GM12878 (cell line): ENCODE data around the gene PLEKHJ1. TPM values are rescaled to one million over a fixed set of nuclear protein-coding genes. Genes with fewer than 3 reads are reported as not detected.
A peak's percentile ranks its signal among the peaks of the same experiment; 100 is the strongest.

ENCODE experiments used
- ATAC-seq: fragments of 200-7000 bp; cut with Tn5 transposase; 3 replicates; pipeline ENCODE4 v1.9.1; 2020; ENCODE audit warnings: mild to moderate bottlenecking, moderate library complexity
- BruUV-seq: library from RNA; stranded (reverse); fragments of 400-500 nt; replicated peaks from 2 replicates; lab custom pipeline; 2021; lab: Mats Ljungman, UMichigan
- CTCF ChIA-PET: fragments of 300-600 bp; sonication (Branson Sonifier 250); formaldehyde crosslinking; extraction: SDS; loops from one replicate; lab custom pipeline; 2021; ENCODE audit warnings: inconsistent platforms; lab: Yijun Ruan, JAX
- POLR2A ChIA-PET: fragments of 350-600 bp; formaldehyde crosslinking; extraction: SDS; loops from one replicate; lab custom pipeline; 2021; ENCODE audit warnings: inconsistent platforms; lab: Charles Lee
- RAD21 ChIA-PET: fragments of 300-600 bp; sonication (Branson Sonifier 250); formaldehyde crosslinking; loops from one replicate; lab custom pipeline; 2023; ENCODE audit warnings: antibody characterized with exemption; ENCODE audit not compliant: unreplicated experiment; lab: Charles Lee
- SMC1A ChIA-PET: fragments of 300-600 bp; sonication (Branson Sonifier 250); formaldehyde crosslinking; loops from one replicate; lab custom pipeline; 2023; ENCODE audit not compliant: unreplicated experiment, uncharacterized antibody; lab: Charles Lee
- DNase-seq: peaks from one replicate; pipeline ENCODE4 v3.0.0-alpha.2; 2011; ENCODE audit warnings: low read depth, low spot score
- FAIRE-seq: peaks from 3 replicates; lab custom pipeline; 2011; peaks lifted over from hg19 to GRCh38; lab: Jason Lieb, UNC
- H2AFZ ChIP-seq: 2 replicates; pipeline ENCODE4 v1.6.0; 2011; ENCODE audit warnings: low read depth, low read length, control low read depth; ENCODE audit not compliant: control insufficient read depth
- H3K27ac ChIP-seq: 2 replicates; pipeline ENCODE4 v1.5.1; 2011; ENCODE audit warnings: control low read depth; ENCODE audit not compliant: control insufficient read depth, insufficient read depth
- H3K27me3 ChIP-seq, 2 experiments: replicated peaks in 1 of 2; 2 replicates each; pipeline versions ENCODE4 v1.6.0 to v1.6.1; 2011; ENCODE audit warnings: low read length in 1 of 2; ENCODE audit not compliant: control insufficient read depth in 2 of 2, insufficient read depth in 2 of 2
- H3K36me3 ChIP-seq, 2 experiments: 2 replicates each; pipeline ENCODE4 v1.5.1; 2011; ENCODE audit warnings: low read length in 1 of 2; ENCODE audit not compliant: control insufficient read depth in 2 of 2, insufficient read depth in 2 of 2
- H3K4me1 ChIP-seq: 2 replicates; pipeline ENCODE4 v1.6.1; 2011; ENCODE audit warnings: mild to moderate bottlenecking, low read length, moderate library complexity, mixed read lengths; ENCODE audit not compliant: control insufficient read depth, insufficient read depth
- H3K4me2 ChIP-seq: 2 replicates; pipeline ENCODE4 v1.6.0; 2011; ENCODE audit warnings: control low read depth; ENCODE audit not compliant: control insufficient read depth, insufficient read depth
- H3K4me3 ChIP-seq: fragments of 200-600 bp; sonication (generic); 2 replicates; pipeline ENCODE4 v1.5.1; 2016
- H3K79me2 ChIP-seq: 2 replicates; pipeline ENCODE4 v1.6.0; 2011; ENCODE audit warnings: low read length; ENCODE audit not compliant: control insufficient read depth, insufficient read depth
- H3K9ac ChIP-seq: 2 replicates; pipeline ENCODE4 v1.8.0; 2011; ENCODE audit warnings: low read length, control low read depth, mixed read lengths; ENCODE audit not compliant: control insufficient read depth, insufficient read depth
- H3K9me3 ChIP-seq: replicated peaks from 3 replicates; pipeline ENCODE4 v1.5.1; 2011; ENCODE audit warnings: mild to moderate bottlenecking, low read length; ENCODE audit not compliant: control insufficient read depth, insufficient read depth
- H4K20me1 ChIP-seq: 2 replicates; pipeline ENCODE4 v1.6.0; 2011; ENCODE audit not compliant: control insufficient read depth, insufficient read depth
- ASH2L ChIP-seq: fragments of 300-600, 200-600 bp; sonication (generic); IDR thresholded peaks from 2 replicates; pipeline ENCODE4 v1.6.1; 2017; ENCODE audit warnings: low read depth, mild to moderate bottlenecking, borderline replicate concordance
- HDAC6 ChIP-seq: fragments of 200-600 bp; sonication (generic); IDR thresholded peaks from one replicate; pipeline ENCODE4 v1.8.0; 2017; ENCODE audit warnings: antibody characterized with exemption; ENCODE audit not compliant: unreplicated experiment
- MTA3 ChIP-seq: IDR thresholded peaks from 2 replicates; pipeline ENCODE4 v1.6.1; 2012; ENCODE audit warnings: low read length, inconsistent platforms, borderline replicate concordance
- NBN ChIP-seq: fragments of 450-650 bp; IDR thresholded peaks from 2 replicates; pipeline ENCODE4 v1.6.1; 2016
- NFYB ChIP-seq: IDR thresholded peaks from 2 replicates; pipeline ENCODE4 v1.6.1; 2011; ENCODE audit warnings: low read depth, mild to moderate bottlenecking, low read length, improper control_type of control experiment, moderate library complexity; ENCODE audit not compliant: insufficient read depth
- POLR2AphosphoS5 ChIP-seq: IDR thresholded peaks from 2 replicates; pipeline ENCODE4 v1.6.1; 2011; ENCODE audit warnings: mild to moderate bottlenecking, low read length, inconsistent platforms
- RB1 ChIP-seq: fragments of 450-650 bp; formaldehyde crosslinking; IDR thresholded peaks from 2 replicates; pipeline ENCODE4 v1.6.1; 2017; ENCODE audit warnings: mild to moderate bottlenecking, borderline replicate concordance
- RFX5 ChIP-seq: IDR thresholded peaks from 2 replicates; pipeline ENCODE4 v1.6.1; 2011; ENCODE audit warnings: low read depth, low read length, improper control_type of control experiment
- SMC3 ChIP-seq: IDR thresholded peaks from 2 replicates; pipeline ENCODE4 v1.6.1; 2011; ENCODE audit warnings: low read length, improper control_type of control experiment, borderline replicate concordance
- SP1 ChIP-seq: IDR thresholded peaks from one replicate; pipeline ENCODE4 v1.6.1; 2011; ENCODE audit warnings: low read depth, low read length
- ZNF274 ChIP-seq: IDR thresholded peaks from one replicate; pipeline ENCODE4 v1.8.0; 2011; ENCODE audit not compliant: insufficient read length, insufficient read depth
- WGBS: methylation state at CpG from one replicate; pipeline ENCODE4 v1.1.6; 2016; ENCODE audit warnings: low lambda C conversion rate; ENCODE audit not compliant: insufficient replicate concordance, insufficient coverage; ENCODE audit errors: missing lambda C conversion rate; 5-methylcytosine and 5-hydroxymethylcytosine counted together
- in situ Hi-C: fragments of 300-500 bp; cut with MboI; formaldehyde crosslinking; loops from 9 replicates; pipeline ENCODE4 v1.14.3; 2018; ENCODE audit warnings: mixed read lengths
- intact Hi-C: fragments of 100-400 bp; cut with micrococcal nuclease; formaldehyde crosslinking; loops from one replicate; pipeline ENCODE4 v1.14.2; 2022; ENCODE audit not compliant: unreplicated experiment
- polyA plus RNA-seq, 11 experiments: library from polyadenylated mRNA; depleted of rRNA in 4 of 11; unstranded in 6 of 11; stranded (reverse) in 5 of 11; fragments of >200 nt; fragmentation: Nextera tagmentation in 4 of 11; fragmentation: Illumina TruSeq in 1 of 11; extraction: Ambion mirVana in 4 of 11; extraction: Trizol in 1 of 11; gene quantifications; 1 replicate in 1 of 11; 2 replicates in 10 of 11; pipeline versions ENCODE4 v1.2.1 to v1.2.3, GENCODE V29; 2011 to 2016; ENCODE audit warnings: inconsistent platforms in 2 of 11, missing spikeins in 2 of 11, low read depth in 1 of 11
- total RNA-seq, 4 experiments: library from RNA; depleted of rRNA in 3 of 4; stranded (reverse); fragments of >200 nt in 3 of 4; fragmentation: Illumina TruSeq in 1 of 4; extraction: Trizol in 1 of 4; gene quantifications; 2 replicates each; pipeline versions ENCODE4 v1.2.1 to v1.2.3, GENCODE V29; 2013 to 2021
- TF ChIP-seq, protein P1 (sequence below): fragments of 450-650 bp; IDR thresholded peaks from 2 replicates; pipeline ENCODE4 v1.6.1; 2017; ENCODE audit warnings: mild to moderate bottlenecking, moderate library complexity

Gene PLEKHJ1
- total and polyA plus RNA-seq, 10 of the 15 experiments (the other 5 are each of a cell fraction or from before 2014, with no cell fraction given), result 1.3 to 133 (median 75.0) TPM

DNA sequence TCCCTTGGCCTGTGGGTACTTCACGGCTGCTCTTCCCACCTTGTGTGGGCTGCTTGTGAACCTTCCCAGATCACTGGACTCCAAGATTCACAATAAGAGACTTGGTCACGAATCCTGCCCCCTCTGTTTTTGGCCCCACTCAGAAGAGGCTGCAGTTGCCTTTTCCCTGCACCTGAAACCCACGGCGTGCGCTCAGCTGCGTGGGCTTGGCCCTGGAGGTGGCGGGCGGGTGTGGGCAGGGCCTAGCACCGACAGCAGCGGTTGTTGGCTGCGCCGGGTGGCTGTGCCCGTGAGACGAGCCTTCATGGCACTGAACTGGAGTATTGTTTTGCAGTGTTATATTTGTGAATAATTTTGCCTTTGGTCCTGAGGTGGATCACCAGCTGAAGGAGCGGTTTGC lies 33.8 kb downstream of the PLEKHJ1 start:
- H3K9ac ChIP-seq, result no peak overlapping the region
- H3K79me2 ChIP-seq, result peaks cover 3% of the 10 kb centered on the region; the same call in 1 of the 2 replicates
- H4K20me1 ChIP-seq, result 0 out of 2 replicates have a peak, but pooled peaks cover 2% of the 10 kb centered on the region
- FAIRE-seq, result no peak
- RAD21 ChIA-PET, result no interaction called here
- 94% methylated on average over 15 of the region's 15 CpGs for WGBS
- H3K27ac ChIP-seq, result no peak overlapping the region
- intact Hi-C loops, result no loop called here
- peaks cover 7 to 52% of the 10 kb centered on the region in 2 experiments; a peak in 3 of 4 replicates for H3K36me3 ChIP-seq
- no peaks in the 10 kb centered on the region for H3K9me3 ChIP-seq
- CTCF ChIA-PET, result interaction anchor here (0.5 to 1.2 kb wide), 2 partner anchors 19 to 31 kb away, joined by 3 to 4 read pairs; no protein-coding TSS in a partner anchor
- TF ChIP-seq SMC3 (no peak), RB1 (no peak), MTA3 (no peak), RFX5 (no peak)
- ATAC-seq, result no peak
- POLR2A ChIA-PET, result no interaction called here
- no peak overlapping the region for H2AFZ ChIP-seq
- H3K4me1 ChIP-seq, result no peaks in the 10 kb centered on the region
- no peak overlapping the region for H3K4me3 ChIP-seq
- in situ Hi-C loops, result no loop called here
- BruUV-seq, result no TSS peak
- no peak for DNase-seq
- SMC1A ChIA-PET, result interaction anchor here (0.7 kb wide), 1 partner anchor 45 kb away, joined by 3 read pairs; no protein-coding TSS in a partner anchor
- H3K4me2 ChIP-seq, result no peak overlapping the region
- no peaks in the 10 kb centered on the region for H3K27me3 ChIP-seq

DNA sequence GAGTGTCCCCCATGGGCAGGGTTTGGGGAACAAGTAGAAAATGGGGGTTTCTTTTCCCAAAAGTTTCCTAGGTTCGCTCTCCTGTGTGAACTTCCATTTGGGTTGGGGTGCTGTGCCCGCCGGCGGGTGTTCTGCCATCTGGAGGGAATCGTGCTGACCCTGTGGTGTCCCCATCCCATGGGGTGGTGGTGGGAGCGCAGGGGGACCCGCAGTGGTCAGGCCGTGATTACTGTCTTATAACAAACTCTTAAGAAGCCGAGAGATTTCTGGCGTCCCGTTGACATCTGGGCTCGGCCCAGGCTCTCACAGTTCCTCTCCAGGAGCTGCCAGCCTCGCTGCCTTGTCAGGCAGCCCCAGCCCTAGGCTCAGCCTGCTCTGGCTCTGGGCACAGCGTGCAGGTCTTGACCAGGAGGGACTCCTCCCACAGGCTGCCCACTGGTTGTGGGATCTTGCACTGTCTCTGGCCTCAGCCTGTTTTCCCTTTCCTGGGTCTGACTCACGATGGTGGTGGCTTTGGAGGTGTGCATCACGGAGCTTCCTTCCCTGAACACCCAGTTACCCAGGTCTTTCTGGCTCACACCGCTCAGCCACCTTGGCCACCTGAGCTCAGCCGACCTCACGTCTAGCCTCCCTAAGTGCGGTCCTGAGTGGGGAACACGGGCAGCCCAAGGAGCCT lies 34.5 kb downstream of the PLEKHJ1 start:
- Histone ChIP-seq H3K4me1 (no peaks in the 10 kb centered on the region), H3K27me3 (no peaks in the 10 kb centered on the region), H3K27ac (no peak overlapping the region), H3K36me3 (peaks cover 8 to 49% of the 10 kb centered on the region in 2 experiments; a peak in 3 of 4 replicates), H3K9ac (no peak overlapping the region), H3K4me2 (no peak overlapping the region), H4K20me1 (0 out of 2 replicates have a peak, but pooled peaks cover 2% of the 10 kb centered on the region), H3K9me3 (no peaks in the 10 kb centered on the region), H2AFZ (no peak overlapping the region), H3K4me3 (no peak overlapping the region), H3K79me2 (peaks cover 3% of the 10 kb centered on the region; the same call in 1 of the 2 replicates)
- WGBS, result 97% methylated on average over 21 of the region's 21 CpGs
- TSS peak; percentile 32 for BruUV-seq
- FAIRE-seq (no peak), ATAC-seq (no peak), DNase-seq (no peak)
- POLR2A ChIA-PET, result no interaction called here
- CTCF ChIA-PET, result interaction anchor here (0.5 to 1.2 kb wide), 2 partner anchors 18 to 30 kb away, joined by 3 to 4 read pairs; no protein-coding TSS in a partner anchor
- SMC1A ChIA-PET, result no interaction called here
- intact Hi-C loops (no loop called here), in situ Hi-C loops (no loop called here)
- RAD21 ChIA-PET, result no interaction called here
- no peak for TF ChIP-seq NBN
- TF ChIP-seq SP1, result no peak
- TF ChIP-seq, protein P1, sequence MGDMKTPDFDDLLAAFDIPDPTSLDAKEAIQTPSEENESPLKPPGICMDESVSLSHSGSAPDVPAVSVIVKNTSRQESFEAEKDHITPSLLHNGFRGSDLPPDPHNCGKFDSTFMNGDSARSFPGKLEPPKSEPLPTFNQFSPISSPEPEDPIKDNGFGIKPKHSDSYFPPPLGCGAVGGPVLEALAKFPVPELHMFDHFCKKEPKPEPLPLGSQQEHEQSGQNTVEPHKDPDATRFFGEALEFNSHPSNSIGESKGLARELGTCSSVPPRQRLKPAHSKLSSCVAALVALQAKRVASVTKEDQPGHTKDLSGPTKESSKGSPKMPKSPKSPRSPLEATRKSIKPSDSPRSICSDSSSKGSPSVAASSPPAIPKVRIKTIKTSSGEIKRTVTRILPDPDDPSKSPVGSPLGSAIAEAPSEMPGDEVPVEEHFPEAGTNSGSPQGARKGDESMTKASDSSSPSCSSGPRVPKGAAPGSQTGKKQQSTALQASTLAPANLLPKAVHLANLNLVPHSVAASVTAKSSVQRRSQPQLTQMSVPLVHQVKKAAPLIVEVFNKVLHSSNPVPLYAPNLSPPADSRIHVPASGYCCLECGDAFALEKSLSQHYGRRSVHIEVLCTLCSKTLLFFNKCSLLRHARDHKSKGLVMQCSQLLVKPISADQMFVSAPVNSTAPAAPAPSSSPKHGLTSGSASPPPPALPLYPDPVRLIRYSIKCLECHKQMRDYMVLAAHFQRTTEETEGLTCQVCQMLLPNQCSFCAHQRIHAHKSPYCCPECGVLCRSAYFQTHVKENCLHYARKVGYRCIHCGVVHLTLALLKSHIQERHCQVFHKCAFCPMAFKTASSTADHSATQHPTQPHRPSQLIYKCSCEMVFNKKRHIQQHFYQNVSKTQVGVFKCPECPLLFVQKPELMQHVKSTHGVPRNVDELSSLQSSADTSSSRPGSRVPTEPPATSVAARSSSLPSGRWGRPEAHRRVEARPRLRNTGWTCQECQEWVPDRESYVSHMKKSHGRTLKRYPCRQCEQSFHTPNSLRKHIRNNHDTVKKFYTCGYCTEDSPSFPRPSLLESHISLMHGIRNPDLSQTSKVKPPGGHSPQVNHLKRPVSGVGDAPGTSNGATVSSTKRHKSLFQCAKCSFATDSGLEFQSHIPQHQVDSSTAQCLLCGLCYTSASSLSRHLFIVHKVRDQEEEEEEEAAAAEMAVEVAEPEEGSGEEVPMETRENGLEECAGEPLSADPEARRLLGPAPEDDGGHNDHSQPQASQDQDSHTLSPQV, result no peak
- TF ChIP-seq POLR2AphosphoS5, result no peak
- TF ChIP-seq ZNF274, result no peak
- no peak for TF ChIP-seq ASH2L
- no peak for TF ChIP-seq HDAC6
- no peak for TF ChIP-seq NFYB
